HG02885 (cell line): Measurements from ENCODE around the gene TNFAIP3.

Experiments
- ATAC-seq: cut with Tn5 transposase; IDR thresholded peaks from one replicate; pipeline ENCODE4 v1.9.1; 2021; ENCODE audit warnings: mild to moderate bottlenecking; ENCODE audit not compliant: unreplicated experiment, poor library complexity

The TNFAIP3 gene

GRCh38 chr6:137862419-137863090 is 4.5 kb upstream of the TNFAIP3 start:
- ATAC-seq, result no peak

GRCh38 chr6:137863091-137863797 is 3.8 kb upstream of the TNFAIP3 start:
- ATAC-seq, result no peak

- no peak for ATAC-seq
Observed at GRCh38 chr6:137864812-137865508, 2.1 kb upstream of the TNFAIP3 start.

GRCh38 chr6:137866200-137866913 is 702 bp upstream of the TNFAIP3 start:
- ATAC-seq, result peak; percentile 27

GRCh38 chr6:137867685-137868509 is 838 bp downstream of the TNFAIP3 start:
- peak; percentile 3 for ATAC-seq

DNA sequence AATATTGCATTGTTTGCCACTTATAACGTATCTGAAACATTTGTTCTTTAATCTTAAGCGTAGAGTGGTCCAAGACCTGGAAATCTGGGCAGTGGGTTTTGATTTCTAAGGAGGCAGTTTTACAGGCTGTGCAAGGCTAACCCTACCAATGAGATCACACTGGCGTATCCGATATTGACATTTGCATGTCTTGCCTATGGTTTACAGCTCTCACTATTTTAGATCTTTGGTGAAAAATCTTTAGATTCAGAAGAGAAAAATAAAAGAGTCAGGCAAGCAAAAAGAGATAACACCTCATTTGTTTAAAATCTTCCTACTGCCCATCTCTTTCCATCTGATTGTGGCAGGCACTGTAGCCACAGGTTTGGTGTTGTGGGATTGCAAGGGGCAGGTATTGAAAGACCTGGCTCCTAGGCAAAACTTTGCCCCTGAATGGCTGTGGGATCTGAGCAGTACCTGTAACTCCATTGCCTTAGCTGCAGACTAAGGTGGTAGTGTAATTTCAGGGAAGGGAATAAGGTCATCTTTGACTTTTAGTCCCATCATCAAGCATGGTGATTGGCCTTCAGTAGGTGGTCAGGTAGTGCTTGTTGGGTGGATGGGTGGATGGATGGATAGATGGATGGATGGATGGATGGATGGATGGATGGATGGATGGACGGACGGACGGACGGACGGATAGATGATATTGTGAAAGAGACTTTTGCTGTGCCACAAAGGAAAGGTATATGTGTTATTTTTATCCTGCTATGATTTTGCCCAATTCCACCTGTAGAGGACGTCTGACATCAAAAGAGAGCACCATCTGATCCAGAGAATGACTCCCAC is 1.9 kb downstream of the TNFAIP3 start:
- ATAC-seq, result no peak

- no peak for ATAC-seq
Observed at GRCh38 chr6:137869549-137870307, 2.7 kb downstream of the TNFAIP3 start.

DNA sequence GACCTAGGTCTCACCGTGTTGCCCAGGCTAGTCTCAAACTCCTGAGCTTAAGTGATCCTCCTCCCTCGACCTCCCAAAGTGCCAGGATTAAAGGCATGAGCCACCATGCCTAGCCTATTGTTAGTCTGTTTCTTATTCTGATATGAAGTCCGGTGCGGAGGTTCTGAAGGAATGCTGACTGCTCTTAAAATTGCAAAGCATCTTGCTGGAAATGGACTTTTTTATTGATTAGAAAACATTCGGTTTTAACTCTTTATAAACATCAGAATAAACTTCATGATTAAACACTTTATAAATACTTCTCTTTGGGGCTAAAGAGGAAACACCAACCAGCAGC is 3.2 kb downstream of the TNFAIP3 start:
- no peak for ATAC-seq

GRCh38 chr6:137870744-137871247 is 3.7 kb downstream of the TNFAIP3 start:
- ATAC-seq, result peak; percentile 23

DNA sequence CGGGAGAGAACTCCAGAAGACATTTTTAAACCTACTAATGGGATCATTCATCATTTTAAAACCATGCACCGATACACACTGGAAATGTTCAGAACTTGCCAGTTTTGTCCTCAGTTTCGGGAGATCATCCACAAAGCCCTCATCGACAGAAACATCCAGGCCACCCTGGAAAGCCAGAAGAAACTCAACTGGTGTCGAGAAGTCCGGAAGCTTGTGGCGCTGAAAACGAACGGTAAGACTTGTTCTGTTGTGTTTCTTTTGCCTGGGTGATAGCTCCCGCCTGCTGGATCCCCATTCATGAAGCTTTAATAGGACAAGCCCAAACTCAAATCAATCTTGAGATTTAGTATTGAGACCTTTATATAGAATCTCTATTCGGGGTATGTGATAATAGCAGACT is 4.2 kb downstream of the TNFAIP3 start:
- no peak for ATAC-seq

DNA sequence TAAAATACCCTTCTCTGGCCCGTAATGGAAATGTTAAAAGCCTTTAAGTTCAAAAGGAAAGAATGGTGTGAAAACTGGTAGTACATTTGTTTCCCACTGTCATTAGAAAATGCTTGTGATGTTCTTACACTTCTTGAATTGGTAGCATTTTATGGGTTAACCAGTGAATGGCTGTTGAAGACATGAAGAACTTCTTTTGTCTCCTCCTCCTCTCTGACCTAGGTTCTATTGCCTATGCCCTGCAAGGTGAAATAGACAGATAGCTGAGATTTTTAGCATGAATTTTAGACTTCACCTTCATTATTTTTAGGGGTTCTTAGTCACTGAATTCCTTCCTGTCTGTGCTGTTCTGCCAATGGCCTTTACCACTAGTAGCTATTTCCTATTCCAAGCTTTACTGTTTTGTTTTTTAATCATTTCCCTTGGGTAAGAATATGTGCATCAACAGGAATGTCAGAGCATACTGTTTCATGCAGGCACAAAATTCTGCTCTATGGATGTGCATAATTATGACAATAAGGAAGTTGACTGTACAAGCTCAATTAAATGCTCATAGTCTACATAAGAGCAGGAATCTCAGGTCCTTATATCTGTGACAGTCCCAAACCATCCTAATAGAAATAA is 4.9 kb downstream of the TNFAIP3 start:
- no peak for ATAC-seq

DNA sequence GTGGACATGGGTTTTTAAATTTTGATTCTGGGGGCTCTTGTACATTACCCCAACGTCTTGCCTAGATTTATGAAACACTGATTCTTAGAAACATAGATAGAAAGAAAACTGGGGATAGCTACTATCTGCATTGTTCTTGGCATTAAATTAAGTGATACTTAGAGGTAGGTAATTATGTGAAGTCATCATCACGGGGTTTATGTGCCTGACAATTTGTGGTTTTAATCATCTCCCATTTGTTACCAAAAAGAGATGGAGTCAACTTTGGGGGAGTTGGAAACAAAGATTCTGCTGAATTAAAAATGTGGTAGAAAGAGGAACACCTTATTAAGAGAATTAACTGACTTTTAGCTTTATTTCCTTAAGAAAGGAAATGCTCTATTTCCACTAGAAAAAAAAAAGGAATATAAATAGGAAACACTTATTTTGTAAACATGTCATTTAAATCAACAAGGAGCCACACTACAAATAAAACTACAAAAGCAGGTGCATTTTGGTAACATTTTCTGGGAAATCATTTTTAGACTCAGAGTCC is 5.6 kb downstream of the TNFAIP3 start:
- ATAC-seq, result no peak

GRCh38 chr6:137873273-137873762 is 6.3 kb downstream of the TNFAIP3 start:
- peak; percentile 60 for ATAC-seq

DNA sequence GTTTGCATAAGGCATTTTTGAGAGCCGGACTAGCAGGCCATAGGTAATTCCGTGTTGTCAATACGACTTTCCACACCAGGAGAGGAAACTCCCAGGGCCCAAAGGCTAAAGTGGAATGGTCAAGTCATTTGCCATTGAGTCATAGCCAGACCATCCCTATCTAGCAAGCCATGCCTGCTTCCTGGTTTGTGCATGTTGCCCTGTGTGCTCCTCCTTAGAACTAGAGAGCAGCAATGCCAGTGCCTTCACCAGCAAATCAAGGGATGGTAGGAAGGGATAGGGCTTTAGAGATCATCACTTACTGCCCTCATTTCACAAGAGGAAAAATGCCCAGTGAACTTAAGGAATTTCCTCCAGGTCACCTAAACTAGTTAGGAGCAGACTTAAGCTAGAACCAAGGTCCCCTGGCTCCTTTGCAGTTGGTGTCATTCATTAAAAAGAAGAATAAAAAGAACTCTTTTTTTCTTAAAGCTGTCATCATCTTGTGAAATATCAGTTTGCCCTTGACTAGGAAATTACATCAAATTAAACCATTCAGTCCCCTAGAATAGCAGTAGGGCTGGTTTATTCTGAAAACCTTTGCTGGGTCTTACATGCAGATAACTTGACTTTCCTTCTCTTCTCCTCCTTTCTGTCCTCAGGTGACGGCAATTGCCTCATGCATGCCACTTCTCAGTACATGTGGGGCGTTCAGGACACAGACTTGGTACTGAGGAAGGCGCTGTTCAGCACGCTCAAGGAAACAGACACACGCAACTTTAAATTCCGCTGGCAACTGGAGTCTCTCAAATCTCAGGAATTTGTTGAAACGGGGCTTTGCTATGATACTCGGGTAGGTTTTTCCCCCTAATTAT is 7.4 kb downstream of the TNFAIP3 start:
- no peak for ATAC-seq

DNA sequence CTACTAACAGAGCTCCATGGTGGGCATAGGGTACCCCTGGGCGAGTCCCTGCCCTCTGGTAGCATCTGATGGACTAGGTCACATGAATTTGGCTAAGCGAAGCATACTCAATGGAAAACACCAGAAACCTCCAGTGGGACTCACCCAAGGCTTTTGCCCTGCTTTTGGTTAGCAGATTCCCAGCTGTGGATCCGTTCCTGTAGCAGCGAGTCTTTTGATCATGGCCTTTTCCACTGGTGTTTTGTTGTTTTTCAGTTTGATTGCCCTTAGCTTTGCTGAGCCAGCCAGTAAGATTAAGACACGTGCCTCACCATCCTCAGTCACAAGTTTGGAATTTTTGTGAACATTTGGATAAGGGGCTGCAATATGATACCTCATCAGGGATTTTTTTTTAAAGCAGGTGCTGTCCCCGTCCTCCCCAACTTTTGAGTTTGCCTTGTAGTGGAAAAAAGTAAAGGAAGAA is 8.0 kb downstream of the TNFAIP3 start:
- ATAC-seq, result no peak

DNA sequence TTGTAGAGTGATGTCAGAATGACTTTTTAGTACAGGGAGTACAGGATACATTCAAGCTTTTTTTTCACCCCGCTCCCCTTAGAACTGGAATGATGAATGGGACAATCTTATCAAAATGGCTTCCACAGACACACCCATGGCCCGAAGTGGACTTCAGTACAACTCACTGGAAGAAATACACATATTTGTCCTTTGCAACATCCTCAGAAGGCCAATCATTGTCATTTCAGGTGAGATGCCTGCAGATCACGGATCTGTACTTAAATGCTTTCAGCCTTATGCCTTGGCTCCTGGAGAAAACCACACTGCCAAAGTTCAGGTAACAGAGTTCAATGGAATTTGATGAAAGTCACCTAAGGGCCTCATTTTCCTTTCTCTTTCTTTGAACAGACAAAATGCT is 8.5 kb downstream of the TNFAIP3 start:
- ATAC-seq, result no peak
